ENCODE results near the gene HES6. TPM values are rescaled to one million over a fixed set of nuclear protein-coding genes. Genes with fewer than 3 reads are reported as not detected.
"Not testable (repeated sequence)": the region's sequence is repeated elsewhere in the genome, so short reads cannot be mapped to it uniquely, and the experiment has no call there.

HES6 gene
- total RNA-seq, 4 donors from 2014 or later: 10.2 to 17.0 (median 11.2) TPM

DNA sequence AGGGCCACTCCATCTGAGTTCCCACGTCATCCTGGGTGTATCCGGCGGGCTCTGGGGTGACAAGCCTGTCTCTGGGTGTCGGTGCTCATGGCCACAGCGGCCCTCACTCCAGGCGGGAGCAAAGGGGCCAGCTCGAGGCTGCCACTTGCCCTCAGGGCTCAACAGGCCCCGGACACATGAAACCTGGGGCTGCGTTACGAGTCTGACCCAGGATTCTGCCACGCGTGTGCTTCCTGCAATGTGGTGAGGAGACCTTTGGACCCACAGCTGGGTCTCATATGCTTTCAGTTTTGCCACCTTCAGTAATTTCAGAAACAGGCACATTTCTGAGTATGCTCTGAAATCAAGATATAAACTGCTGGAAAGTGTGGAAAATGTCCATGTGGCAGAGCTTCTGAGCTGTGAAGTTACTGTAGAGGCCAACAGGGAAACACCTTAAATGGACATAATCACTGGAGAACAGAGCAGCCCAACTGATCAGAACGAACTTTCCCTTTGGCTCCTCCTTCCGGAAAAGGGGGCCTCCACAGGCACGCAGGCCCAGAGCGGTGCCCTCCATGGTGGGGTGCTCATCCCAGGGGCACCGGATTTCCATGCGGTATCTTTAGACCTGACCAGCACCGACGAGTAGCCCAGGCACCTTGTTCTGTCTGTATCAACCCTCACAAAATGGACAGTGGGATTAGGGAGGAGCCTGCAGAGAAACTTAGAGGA, 34.5 kb upstream of the HES6 start:
- TF ChIP-seq, protein P1, sequence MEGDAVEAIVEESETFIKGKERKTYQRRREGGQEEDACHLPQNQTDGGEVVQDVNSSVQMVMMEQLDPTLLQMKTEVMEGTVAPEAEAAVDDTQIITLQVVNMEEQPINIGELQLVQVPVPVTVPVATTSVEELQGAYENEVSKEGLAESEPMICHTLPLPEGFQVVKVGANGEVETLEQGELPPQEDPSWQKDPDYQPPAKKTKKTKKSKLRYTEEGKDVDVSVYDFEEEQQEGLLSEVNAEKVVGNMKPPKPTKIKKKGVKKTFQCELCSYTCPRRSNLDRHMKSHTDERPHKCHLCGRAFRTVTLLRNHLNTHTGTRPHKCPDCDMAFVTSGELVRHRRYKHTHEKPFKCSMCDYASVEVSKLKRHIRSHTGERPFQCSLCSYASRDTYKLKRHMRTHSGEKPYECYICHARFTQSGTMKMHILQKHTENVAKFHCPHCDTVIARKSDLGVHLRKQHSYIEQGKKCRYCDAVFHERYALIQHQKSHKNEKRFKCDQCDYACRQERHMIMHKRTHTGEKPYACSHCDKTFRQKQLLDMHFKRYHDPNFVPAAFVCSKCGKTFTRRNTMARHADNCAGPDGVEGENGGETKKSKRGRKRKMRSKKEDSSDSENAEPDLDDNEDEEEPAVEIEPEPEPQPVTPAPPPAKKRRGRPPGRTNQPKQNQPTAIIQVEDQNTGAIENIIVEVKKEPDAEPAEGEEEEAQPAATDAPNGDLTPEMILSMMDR (IDR thresholded peaks at IDR 0.05): no peak
- no peak for TF ChIP-seq EP300 (IDR thresholded peaks at IDR 0.05)
- no peak for TF ChIP-seq POLR2A (IDR thresholded peaks at IDR 0.05; ENCODE audit: low read depth)
- TF ChIP-seq POLR2AphosphoS5 (IDR thresholded peaks at IDR 0.05): no peak
- 88% methylated on average over 20 of the region's 20 CpGs for WGBS
- no peaks in the 10 kb centered on the region for H3K27me3 ChIP-seq
- H3K9me3 ChIP-seq: no peaks in the 10 kb centered on the region
- H3K4me3 ChIP-seq: no peak overlapping the region
- peaks cover 44 to 85% (median 80%) of the 10 kb centered on the region in 4 donors for H3K36me3 ChIP-seq
- intact Hi-C loops (cut with DNase I): no loop called here
- no peak for DNase-seq (ENCODE audit: extremely low spot score)
- H3K27ac ChIP-seq (replicated peaks in 1 of 4): peak overlapping the region in 3 of 4 donors; percentile 24 to 49 (median 29)
- peaks cover 0 to 24% (median 16%) of the 10 kb centered on the region in 4 donors for H3K4me1 ChIP-seq

DNA sequence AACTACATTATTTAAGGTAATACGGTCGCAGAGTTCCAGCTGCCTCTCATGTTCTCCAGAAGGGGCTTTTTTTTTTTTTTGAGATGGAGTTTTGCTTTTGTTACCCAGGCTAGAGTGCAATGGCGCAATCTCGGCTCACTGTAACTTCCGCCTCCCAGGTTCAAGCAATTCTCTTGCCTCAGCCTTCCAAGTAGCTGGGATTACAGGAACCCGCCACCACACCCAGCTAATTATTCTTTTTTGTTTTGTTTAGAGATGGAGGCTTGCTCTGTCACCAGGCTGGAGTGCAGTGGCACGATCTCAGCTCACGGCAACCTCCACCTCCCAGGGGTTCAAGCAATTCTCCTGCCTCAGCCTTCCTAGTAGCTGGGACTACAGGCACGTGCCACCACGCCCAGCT, 33.6 kb upstream of the HES6 start:
- H3K27ac ChIP-seq (replicated peaks in 1 of 4); H3K4me3 ChIP-seq; H3K9me3 ChIP-seq; DNase-seq (ENCODE audit: extremely low spot score); H3K27me3 ChIP-seq; intact Hi-C loops (cut with DNase I): not testable (repeated sequence)
- 94% methylated on average over 10 of the region's 10 CpGs for WGBS
- H3K36me3 ChIP-seq: peaks cover 48 to 94% (median 86%) of the 10 kb centered on the region in 4 donors
- H3K4me1 ChIP-seq: peaks cover 0 to 15% (median 7%) of the 10 kb centered on the region in 4 donors

DNA sequence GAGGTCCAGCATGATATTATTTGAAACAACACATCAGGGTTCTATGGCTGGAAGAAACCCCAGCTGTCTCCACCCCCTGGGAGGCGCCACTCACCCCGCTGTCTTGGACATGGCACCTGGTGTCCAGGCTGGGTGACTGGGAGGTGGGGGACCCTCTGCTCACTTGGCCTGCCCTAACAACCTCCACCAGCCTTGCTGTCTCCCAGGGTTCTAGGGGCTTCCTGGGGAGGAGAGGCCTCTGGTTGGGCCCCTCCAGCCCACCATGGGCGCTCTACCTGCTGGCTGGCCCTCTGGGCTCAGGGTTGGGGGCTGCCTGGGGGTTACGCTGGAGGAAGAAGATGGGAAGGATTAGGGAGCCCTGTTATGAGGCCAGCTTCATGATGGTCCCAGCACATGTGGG, 32.3 kb upstream of the HES6 start:
- intact Hi-C loops (cut with DNase I): no loop called here
- WGBS: 100% methylated on average over 2 of the region's 4 CpGs
- peaks cover 0 to 7% (median 2%) of the 10 kb centered on the region in 4 donors for H3K4me1 ChIP-seq

DNA sequence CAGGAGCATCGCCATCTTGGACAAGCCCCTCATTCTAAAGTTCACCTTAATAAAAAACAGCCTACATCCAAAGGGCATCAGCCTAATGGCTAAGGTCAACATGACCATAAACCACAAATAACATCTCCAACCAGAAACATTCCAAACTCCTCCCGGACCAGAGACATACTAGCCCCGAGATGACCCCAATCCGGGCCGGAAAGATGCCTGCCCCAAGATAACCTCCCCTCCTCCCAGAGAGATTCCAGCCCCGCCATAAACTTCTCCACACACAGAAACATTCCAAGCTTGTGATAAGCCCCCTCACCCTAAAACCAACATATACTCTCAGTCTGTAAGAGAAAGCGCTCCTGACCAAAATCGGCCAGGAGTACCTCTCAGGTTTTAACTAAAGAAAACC, 31.8 kb upstream of the HES6 start:
- H3K27me3 ChIP-seq; DNase-seq (ENCODE audit: extremely low spot score); intact Hi-C loops (cut with DNase I); H3K4me1 ChIP-seq; H3K27ac ChIP-seq (replicated peaks in 1 of 4); H3K9me3 ChIP-seq; H3K4me3 ChIP-seq: not testable (repeated sequence)
- H3K36me3 ChIP-seq: peaks cover 61 to 100% (median 94%) of the 10 kb centered on the region in 4 donors
- WGBS: 70% methylated on average over 8 of the region's 8 CpGs

More for the DNA sequence above, 32.3 kb upstream of the HES6 start:
- Histone ChIP-seq H3K27me3 (no peaks in the 10 kb centered on the region), H3K27ac (replicated peaks in 1 of 4) (no peak overlapping the region), H3K36me3 (peaks cover 61 to 100% (median 92%) of the 10 kb centered on the region in 4 donors), H3K9me3 (no peaks in the 10 kb centered on the region), H3K4me3 (no peak overlapping the region)
- DNase-seq (ENCODE audit: extremely low spot score): no peak
- TF ChIP-seq POLR2AphosphoS5 (IDR thresholded peaks at IDR 0.05): no peak
- TF ChIP-seq, protein P1 (IDR thresholded peaks at IDR 0.05): no peak

DNA sequence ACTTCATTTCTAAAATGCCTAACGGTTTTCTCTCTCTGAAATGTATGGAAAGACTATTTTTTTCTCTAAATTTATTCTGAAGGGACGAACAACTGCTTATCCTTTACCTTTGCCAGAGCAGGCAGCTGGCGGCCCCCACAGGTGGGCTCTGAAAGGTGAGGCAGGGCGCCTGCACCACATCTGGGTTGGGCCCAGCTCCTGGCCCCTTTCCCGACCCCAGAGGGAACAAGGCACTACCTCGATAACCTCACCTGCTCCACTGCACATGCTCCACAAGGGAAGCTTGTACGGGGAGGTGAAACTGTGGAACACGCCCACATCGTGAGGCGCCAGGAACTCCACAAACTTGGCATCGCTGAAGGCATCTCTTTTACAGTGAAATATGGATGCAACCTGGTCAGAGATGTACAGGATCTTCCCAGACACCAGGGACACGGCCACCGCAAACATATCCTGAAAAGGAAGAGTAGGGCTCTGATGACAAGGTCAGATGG, 31.3 kb upstream of the HES6 start:
- peaks cover 0 to 7% (median 2%) of the 10 kb centered on the region in 4 donors for H3K4me1 ChIP-seq
- TF ChIP-seq POLR2AphosphoS5 (IDR thresholded peaks at IDR 0.05): no peak
- TF ChIP-seq, protein P1 (IDR thresholded peaks at IDR 0.05): no peak
- no peak for TF ChIP-seq POLR2A (IDR thresholded peaks at IDR 0.05; ENCODE audit: low read depth)
- TF ChIP-seq EP300 (IDR thresholded peaks at IDR 0.05): no peak
- H3K4me3 ChIP-seq: no peak overlapping the region
- no peaks in the 10 kb centered on the region for H3K27me3 ChIP-seq
- no peak overlapping the region for H3K27ac ChIP-seq (replicated peaks in 1 of 4)
- 83% methylated on average over 13 of the region's 13 CpGs for WGBS
- H3K36me3 ChIP-seq: peaks cover 55 to 100% (median 94%) of the 10 kb centered on the region in 4 donors
- H3K9me3 ChIP-seq: no peaks in the 10 kb centered on the region
- no peak for DNase-seq (ENCODE audit: extremely low spot score)
- intact Hi-C loops (cut with DNase I): no loop called here
